NCI-H226 (cell line): ENCODE measurements around the gene BFSP2.

Experiments used
- DNase-seq: peaks from one replicate; pipeline ENCODE4 v3.0.0-alpha.2; 2015

Gene BFSP2

DNA sequence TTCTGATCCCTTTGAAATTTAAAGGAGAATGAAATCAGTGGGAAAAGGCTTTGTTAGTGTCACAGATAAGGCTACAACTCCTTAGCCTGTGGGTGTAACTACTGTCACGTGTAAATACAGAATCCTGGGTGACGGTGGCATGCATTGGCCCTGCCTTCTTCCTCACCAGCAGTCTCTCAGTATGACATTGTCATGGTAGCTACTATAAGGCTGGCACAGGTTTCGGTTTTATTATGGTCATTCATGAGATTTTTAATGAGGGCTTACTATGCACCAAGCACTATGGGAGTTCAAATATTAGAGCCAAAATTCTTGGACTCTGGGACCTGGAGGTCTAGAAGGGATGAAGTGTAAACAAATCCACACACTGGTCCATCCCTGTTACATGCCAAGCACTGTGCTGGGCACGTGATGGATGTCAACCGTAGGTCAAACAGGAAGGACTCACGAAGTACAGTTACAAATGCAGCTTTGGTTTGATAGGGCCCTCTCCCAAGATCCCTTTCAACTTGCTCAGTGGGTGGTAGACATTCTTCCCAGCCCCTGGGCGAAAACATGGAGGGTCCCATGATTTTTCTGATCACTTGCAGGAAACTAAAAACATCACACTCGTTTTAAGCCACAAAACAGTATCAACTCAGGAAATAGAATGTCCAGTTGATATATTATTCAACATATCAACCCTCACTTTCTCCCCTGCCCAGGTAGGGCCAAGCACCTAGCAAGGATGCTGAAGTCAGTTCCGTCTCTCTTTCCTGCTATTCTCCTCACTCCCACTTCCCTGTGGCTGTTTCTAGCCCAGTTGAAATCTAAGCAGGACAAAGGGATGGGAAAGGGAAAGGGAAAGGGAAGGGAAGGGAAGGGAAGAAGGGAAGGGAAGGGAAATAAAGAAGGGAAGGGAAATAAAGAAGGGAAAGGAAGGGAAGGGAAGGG is 25.3 kb downstream of the BFSP2 start:
- DNase-seq: no peak

DNA sequence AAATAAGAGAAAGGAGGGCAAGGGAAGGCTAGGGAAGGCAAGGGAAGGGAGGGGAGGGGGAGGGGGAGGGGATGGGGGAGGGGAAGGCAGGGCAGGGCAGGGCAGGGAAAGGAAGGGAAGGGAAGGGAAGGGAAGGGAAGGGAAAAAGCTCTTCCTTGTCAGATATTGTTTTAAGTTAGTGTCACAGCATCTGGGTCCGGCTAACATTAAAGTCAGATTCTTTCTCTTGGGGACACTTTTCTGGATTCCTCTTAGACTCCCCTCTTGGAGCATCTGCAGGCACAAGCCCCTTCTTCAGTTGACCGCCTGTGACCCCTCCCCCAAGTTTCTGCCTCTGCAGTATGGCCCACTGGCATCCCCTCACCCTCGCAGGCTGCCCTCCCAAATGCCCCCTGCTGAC is 26.0 kb downstream of the BFSP2 start:
- no peak for DNase-seq

DNA sequence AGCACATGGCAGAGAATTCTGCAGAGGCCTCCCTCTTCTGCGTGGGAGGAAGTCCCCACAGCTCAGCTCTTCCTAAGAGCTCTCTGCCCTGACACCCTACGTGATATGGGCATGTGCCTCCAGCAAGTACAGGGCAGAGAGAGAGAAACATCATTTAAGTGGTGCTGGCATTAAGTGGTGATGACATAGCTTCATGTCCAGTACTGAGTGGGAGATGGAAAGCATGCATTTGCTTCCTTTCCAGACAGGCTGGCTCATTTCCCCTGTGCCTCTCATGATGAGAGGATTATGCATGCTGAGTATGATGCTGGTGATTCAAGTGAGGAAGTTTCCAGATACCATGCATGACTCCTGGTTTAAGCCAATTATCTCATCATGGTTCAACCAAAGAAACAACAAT is 26.9 kb downstream of the BFSP2 start:
- peak; percentile 45 for DNase-seq

DNA sequence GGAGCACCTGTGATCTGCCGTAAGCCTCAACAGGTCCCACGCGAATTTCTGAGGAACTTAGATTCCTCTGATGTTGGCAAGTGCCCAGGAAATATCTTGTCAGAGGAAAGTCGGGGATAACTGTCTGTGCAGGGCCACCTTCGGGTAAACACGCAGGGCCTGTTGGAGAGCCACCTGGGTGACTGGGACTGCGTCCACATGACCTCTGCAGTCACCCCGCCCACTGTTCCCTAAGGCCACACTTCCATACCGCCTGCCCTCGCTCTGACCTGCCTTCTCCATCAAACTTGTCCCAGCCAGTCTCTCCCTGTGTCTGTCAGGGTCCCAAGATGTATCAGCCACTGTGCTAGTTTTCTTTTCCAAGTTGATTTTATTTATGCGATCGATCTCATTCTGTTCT is 28.7 kb downstream of the BFSP2 start:
- DNase-seq: no peak

DNA sequence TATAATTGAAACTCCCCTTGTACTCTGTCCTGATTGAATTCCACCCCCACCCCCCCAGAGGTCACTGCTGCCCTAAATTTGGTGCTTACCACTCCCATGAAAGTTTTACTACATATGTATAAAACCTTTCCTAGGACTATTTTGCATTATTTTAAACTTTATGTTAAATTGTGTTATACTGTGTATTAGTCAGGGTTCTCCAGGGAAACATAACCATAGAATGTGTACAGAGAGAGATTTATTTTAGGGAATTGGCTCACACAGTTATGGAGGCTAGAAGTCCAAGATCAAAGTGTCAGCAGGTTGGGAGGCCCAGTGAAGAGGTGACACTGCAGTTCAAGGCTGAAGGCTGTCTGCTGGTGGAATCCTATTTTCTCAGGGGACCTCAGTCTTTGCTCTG is 29.2 kb downstream of the BFSP2 start:
- no peak for DNase-seq

DNA sequence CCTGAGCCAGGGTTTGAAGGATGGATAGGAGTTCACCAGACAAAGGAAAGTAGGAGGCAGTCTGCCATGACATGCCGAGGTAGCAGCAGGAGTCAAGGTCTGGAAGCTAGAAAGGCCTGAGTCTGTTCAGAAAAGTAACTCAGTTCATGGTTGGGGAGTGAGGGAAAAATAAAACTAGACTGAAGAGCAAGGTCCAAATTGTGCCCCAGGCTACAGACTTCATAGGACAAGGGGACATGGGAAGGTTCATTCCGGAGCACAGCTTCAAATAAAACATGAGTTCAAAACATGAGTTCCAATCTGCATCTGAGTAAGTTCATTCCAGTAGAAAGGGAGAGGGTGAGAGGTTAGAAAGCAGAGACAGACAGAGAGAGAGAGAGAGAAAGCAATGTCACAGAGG is 39.7 kb downstream of the BFSP2 start:
- DNase-seq: no peak

DNA sequence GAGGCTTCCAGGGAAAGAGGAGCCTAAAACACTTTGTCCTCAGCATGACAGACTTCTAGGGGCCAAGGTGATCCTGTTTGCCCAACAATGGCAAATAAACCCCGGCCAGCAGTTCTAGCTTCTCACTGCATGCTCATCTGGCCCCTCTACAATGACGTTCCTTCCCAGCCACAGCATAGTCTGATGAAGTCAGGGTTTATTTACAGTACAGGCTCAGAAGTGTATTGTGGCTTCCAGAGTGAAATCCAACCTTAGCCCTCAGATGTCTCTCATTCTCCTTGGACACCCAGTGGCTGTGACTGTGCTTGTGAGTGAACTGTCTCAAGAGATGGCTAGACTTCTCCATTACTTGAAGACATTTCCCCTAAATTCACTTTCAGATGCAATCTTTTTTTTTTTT is 40.8 kb downstream of the BFSP2 start:
- DNase-seq: no peak

DNA sequence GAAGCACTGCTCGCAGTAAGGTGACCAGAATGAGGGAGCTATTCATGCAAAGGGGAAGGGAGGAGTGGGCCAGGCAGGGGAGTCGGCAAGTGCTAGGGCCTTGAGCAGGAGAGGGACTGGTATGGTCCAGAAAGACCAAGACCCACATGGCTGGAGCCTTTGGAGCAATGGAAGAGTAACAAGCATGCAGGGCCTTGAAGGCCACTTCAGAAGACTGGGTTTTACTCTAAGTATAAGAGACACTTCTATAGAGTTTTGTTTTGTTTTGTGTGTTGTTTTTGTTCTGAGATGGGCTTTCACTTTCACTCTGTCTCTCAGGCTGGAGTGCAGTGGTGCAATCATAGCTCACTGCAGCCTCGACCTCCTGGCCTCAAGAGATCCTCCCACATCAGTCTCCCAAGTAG is 42.0 kb downstream of the BFSP2 start:
- DNase-seq: no peak

DNA sequence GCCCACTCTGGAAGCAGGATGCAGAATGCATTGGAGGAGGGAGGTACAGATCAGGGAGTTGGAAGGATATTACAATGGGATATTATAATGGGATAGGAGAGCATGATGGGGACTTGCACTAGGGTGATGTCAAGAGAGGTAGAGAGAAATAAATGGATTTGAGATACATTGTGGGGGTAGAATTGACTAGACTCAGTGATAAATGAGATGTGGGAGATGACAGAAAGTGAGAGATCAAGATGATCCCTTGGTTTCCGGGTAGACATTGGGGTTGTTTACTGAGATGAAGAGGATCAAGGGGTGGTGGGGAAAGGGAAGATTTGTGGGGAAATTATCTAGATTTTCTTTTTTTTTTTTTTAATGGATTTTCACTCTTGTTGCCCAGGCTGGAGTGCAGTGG is 42.7 kb downstream of the BFSP2 start:
- DNase-seq: no peak

DNA sequence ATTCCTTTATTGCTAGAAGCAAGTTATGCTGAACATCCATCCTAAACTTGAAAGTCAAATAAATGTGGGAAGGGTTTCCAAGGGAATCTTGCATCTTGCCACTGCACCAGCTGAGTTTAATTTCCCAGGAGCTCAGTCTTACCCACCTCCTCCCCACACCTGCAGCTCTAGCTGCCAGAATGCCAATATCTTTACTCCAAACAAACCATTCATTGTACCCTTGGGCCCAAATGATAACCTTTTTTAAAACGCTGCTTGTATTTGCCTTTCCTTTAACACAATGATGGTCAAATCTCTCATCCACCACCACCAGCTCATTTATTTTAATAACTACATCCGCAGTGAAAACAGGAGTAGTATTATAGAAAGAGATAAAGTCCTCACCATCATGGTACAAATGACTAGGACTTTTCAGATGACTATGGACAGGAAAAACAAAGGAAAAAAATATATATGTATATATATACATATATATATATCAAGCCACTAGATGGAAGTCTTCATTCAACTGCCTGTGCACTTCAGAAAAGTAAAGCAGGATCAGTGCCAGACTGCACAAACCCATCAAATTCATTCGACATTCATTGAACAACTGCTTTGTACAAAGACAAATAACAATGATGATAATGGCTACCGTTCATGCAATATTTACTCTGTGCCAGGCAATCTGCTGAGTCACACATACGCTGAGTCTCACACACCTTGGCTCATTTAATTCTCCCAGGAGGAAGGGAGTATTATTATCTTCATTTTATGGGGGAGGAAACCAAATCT is 44.0 kb downstream of the BFSP2 start:
- DNase-seq: peak; percentile 62

DNA sequence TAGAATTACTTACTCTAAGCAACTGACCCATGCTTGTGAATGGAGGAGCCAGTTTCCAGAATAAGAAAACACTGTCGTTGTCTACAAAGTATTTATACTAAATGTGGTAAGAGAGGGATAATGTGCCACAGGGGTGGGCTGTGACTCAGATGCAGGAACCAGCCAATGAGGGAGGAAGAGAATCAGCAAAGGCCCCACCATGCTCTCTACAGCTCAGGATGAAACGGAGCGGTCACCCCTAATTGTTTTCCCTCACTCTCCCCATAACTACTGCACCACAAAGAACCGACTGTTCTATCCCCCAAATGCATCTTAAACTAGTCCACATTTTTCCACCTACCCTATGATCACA is 44.5 kb downstream of the BFSP2 start:
- DNase-seq: no peak

DNA sequence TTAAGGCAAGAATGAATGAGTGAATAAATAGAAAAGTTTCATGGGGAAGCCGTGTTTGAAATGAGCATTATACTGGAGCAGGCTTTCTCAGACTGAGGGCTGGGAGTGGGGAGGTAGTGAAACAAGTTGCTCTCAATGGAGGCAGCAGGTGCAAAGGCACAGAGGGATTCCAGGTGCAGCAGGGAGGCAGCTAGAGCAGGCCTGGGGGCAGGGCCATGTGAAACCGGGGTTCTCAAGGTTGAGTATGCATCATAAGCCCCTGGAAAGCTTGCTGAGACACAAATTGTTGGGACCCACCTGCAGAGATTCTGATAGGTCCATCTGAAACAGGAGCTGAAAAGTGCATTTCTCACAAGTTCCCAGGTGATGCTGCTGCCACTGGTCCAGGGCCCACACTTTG is 45.3 kb downstream of the BFSP2 start:
- no peak for DNase-seq

DNA sequence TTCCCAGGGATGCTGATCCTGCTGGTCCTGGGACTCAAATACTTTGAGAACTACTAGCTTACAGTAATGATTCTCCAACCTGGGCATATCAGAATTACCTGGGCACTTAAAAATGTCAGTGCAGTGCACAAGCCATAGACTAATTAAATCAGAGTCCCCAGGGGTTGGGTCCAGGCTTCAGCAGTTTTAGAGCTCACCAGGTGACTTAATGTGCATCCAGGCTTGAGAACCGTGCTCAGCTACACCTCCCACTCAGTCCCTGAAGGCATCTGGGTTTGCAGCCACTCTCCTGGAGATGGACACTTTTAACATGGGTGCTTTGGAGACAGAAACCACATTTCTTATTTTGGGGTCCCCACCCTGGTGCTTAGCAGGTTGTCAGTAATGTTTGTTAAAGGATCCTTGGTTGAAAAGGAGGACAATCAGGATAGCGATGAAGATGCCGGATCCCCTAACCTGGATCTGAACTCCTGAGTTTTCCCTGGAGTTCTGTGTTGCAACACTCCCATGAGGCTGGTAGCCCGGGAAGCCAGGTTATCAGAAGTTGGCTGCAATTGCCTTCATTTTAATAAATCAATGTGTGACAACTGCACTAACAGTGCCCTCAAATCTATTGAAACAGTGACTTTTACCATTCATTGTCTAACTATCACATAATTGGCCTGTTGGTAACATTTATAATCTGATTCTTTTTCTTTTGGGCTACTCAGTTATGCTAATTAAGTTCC is 48.1 kb downstream of the BFSP2 start:
- DNase-seq: no peak

DNA sequence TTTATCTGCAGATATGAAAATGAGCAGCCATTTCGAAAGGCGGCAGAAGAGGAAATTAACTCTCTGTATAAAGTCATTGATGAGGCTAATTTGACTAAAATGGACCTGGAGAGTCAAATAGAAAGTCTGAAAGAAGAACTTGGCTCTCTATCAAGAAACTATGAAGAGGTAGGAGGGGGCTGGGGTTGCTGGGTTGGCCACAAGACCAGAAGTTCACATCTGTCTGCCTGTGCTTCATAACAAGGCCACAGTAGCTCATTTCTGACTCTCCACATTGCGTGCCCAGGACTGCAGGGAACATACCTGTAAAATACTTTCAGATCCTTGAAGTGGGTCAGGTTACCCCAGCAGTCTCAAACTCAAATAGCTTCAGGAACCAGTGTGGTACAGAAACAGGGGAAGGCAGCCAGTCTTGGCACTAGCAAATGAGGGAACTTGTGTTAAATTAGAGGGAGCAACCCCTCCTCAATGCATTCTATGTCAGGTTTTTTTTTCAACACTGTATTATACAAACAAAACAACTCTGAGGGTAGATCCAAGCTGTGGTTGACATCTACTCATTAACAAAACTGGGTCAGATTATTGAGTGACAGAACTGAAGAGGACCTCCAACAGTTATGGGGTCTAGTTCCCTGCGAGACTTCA is 48.7 kb downstream of the BFSP2 start:
- DNase-seq: no peak

DNA sequence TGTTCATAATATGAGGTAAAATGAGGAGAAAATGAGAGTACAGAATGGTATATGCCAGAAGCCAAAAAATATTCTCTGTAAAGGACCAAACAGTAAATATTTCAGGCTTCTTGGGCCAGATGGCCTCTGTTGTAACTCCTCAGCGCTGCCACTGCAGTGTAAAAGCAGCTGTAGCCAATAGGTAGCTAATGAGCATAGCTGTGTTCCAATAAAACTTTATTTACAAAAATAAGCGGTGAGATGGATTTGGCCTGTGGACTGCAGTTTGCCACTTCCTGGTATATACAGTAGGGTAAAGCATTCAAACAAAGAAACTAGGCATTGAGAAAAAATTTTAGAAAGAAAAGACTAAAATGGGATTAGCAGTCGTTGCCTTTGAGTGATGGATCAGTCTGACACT is 51.5 kb downstream of the BFSP2 start:
- no peak for DNase-seq

DNA sequence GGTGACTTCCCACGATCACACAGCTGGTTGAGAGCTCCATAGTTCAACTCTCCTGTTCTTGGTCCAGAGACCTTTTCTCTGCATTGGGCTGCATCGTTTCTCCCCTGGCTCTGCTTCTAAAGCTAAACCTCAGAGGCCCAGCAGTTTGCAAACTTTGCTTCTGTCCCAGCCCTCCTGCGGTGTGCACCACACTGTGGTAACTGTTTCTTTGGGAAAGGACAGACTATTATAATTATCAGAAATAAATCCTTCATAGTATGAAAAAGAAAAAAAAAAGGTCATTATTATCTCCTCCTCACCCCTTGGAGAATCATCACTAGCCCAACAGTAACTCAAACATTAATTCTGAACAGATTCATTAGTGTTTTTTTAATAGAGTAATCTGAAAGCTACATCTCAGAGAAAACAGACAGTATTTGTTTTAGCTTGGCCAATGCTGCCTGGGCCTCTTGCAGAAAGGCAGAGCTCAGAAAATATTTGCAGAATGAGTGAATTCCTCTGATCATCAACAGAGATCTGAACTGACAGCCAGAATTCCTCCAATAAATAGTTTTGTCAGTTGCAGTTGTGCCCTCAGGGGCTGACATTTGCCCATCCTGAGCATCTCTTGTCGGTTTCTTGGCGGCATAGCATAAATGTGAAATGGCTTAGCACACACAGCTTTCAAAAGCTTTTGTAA is 52.9 kb downstream of the BFSP2 start:
- no peak for DNase-seq

DNA sequence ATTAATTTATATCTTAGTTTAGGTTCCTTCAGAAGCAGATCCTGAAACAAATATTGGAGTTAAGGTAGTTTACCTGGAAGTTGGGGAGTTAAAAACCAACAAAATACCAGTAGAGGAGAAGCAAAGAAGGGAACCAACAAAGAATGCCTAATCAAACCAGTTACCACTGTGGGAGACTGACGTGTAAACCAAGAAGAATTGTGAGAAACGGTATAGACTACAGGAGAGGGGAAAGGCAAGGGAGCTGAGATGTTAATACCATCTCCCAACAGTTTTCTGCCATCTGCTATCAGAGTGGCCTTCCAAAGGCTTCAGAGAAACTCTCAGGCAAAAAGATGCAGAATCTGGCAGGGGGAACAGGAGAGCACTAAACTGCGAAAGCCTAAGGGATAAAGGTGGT is 53.5 kb downstream of the BFSP2 start:
- DNase-seq: no peak

DNA sequence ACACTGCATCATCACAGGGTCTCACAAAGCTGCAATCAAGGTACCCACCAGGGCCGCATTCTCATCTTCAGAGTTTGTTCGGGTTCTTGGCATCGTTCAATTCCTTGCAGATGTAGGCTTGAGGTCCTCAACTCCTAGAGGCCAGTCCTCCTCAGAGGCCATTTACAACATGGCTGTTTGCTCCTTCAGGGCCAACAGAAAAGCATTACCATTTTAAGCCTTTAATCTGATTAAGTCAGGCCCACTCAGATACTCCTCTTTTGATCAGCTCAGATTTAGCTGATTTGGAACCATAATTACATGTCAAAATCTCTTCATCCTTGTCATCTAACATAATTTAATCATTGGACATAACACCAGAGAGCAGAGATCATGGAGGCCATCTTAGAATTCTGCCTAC is 55.4 kb downstream of the BFSP2 start:
- no peak for DNase-seq

DNA sequence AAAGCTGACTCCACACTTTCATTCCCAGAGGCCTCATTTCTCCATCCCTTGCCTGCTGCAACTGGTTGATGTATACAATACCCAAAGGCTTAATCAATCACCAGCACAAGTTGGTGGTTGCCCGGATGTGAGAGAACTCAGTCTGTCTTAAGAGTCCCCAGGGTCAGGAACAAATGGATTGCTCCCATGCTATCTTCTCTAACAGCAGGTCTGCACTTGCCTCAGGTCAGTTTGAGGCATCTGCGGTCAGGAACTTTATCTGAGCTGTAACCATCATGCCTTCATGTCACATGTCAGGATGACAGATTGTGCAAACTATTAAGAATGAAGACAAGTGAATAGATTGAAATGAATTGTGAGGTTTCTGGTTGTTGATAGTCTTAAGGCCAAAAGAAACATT is 56.1 kb downstream of the BFSP2 start:
- DNase-seq: no peak

DNA sequence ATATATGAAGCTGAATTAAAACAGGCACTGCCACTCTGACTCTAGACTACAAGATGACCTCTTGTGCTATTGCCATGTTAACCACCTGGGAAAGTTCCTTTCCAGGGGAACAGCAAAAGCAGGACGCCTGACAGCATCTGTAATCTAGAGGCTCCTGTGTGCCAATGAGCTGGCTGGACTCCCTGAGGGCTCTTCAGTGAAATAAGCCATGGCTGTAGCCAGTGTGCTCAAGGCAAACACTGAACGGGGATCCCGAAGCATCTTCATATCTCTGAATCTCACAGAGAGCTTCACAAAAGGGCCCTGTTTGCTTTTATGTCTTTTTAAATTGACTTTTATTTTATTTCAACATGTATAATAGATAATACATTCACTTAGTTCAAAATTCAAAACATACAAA is 57.2 kb downstream of the BFSP2 start:
- no peak for DNase-seq

DNA sequence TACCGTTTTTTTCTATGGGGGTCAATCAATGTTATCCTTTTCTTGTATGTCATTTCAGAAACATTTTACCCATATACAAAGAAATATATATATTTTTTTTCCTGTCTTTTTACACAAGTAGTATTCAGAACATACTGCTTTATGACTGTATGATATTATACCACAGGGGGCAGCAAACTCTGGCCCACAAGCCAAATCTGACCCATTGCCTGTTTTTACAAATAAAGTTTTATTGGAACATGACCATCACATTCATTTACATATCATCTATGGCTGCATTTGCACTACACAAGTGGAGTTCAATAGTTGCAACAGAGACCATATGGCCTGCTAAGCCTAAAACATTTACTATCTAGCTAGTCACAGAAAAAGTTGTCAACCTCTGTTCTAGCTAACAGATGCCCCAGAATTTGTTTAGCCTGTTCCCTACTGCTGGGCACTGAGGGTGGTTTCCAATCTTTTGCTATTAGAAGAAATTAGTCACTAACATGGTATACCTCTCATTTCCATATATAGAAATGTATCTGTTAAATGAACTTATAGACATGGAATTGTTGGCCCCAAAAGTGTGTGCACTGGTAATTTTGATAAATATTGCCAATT is 57.7 kb downstream of the BFSP2 start:
- DNase-seq: no peak

DNA sequence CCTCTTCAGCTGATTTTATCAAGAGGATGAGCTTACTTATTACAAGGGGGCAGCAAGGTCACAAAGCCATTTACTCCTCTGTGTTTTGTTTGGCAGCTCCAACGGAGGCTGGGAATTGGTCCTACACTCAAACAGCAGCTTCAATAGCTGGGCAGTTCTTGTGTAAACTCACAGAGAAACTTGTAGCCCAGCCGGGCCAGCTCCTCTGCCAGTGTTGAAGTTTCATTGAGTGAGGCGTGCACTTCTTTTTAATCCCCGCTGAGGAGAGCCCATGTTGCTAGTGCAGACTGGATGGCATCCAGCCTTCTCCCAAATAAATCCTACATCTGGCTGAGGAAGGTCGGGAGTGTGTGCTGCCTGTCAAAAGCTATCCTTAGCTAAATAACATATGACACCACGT is 59.5 kb downstream of the BFSP2 start:
- DNase-seq: no peak
